Measurements from ENCODE around the gene NIPBL.
"Not testable (repeated sequence)": the region's sequence is repeated elsewhere in the genome, so short reads cannot be mapped to it uniquely, and the experiment has no call there.

NIPBL gene

GRCh38 chr5:37080697-37081096 is 204.1 kb downstream of the NIPBL start:
- no peak overlapping the region for H3K4me3 ChIP-seq (ENCODE audit: low read depth, low read length)
- TF ChIP-seq CTCF (IDR thresholded peaks at IDR 0.05; ENCODE audit: low read depth, low read length, missing control alignments): no peak
- no peak for DNase-seq (ENCODE audit: low read depth)
- in situ Hi-C loops (cut with HindIII; ENCODE audit: low sequenced_read_pairs): no loop called here

GRCh38 chr5:37082977-37083376 is 206.4 kb downstream of the NIPBL start:
- in situ Hi-C loops (cut with HindIII; ENCODE audit: low sequenced_read_pairs); DNase-seq (ENCODE audit: low read depth); H3K4me3 ChIP-seq (ENCODE audit: low read depth, low read length): not testable (repeated sequence)

GRCh38 chr5:37086026-37086425 is 209.5 kb downstream of the NIPBL start:
- H3K4me3 ChIP-seq (ENCODE audit: low read depth, low read length); in situ Hi-C loops (cut with HindIII; ENCODE audit: low sequenced_read_pairs); DNase-seq (ENCODE audit: low read depth): not testable (repeated sequence)

- in situ Hi-C loops (cut with HindIII; ENCODE audit: low sequenced_read_pairs): no loop called here
These were observed 210.1 kb downstream of the NIPBL start for GRCh38 chr5:37086466-37087173.

GRCh38 chr5:37088009-37088408 is 211.4 kb downstream of the NIPBL start:
- DNase-seq (ENCODE audit: low read depth): no peak
- no peak overlapping the region for H3K4me3 ChIP-seq (ENCODE audit: low read depth, low read length)
- in situ Hi-C loops (cut with HindIII; ENCODE audit: low sequenced_read_pairs): no loop called here
- no peak for TF ChIP-seq CTCF (IDR thresholded peaks at IDR 0.05; ENCODE audit: low read depth, low read length, missing control alignments)

More at GRCh38 chr5:37086466-37087173, 210.1 kb downstream of the NIPBL start:
- H3K4me3 ChIP-seq (ENCODE audit: low read depth, low read length): no peak overlapping the region
- no peak for TF ChIP-seq CTCF (IDR thresholded peaks at IDR 0.05; ENCODE audit: low read depth, low read length, missing control alignments)
- peak; percentile 15 for DNase-seq (ENCODE audit: low read depth)

GRCh38 chr5:37090123-37090726 is 213.7 kb downstream of the NIPBL start:
- H3K4me3 ChIP-seq (ENCODE audit: low read depth, low read length): no peak overlapping the region
- in situ Hi-C loops (cut with HindIII; ENCODE audit: low sequenced_read_pairs): no loop called here
- no peak for DNase-seq (ENCODE audit: low read depth)
- TF ChIP-seq CTCF (IDR thresholded peaks at IDR 0.05; ENCODE audit: low read depth, low read length, missing control alignments): no peak

- DNase-seq (ENCODE audit: low read depth): no peak
- in situ Hi-C loops (cut with HindIII; ENCODE audit: low sequenced_read_pairs): no loop called here
- no peak overlapping the region for H3K4me3 ChIP-seq (ENCODE audit: low read depth, low read length)
- TF ChIP-seq CTCF (IDR thresholded peaks at IDR 0.05; ENCODE audit: low read depth, low read length, missing control alignments): no peak
These were observed 214.2 kb downstream of the NIPBL start for GRCh38 chr5:37090781-37091180.

- H3K4me3 ChIP-seq (ENCODE audit: low read depth, low read length); in situ Hi-C loops (cut with HindIII; ENCODE audit: low sequenced_read_pairs); DNase-seq (ENCODE audit: low read depth): not testable (repeated sequence)
These were observed 217.2 kb downstream of the NIPBL start for GRCh38 chr5:37093795-37094194.

GRCh38 chr5:37099267-37099666 is 222.7 kb downstream of the NIPBL start:
- DNase-seq (ENCODE audit: low read depth); in situ Hi-C loops (cut with HindIII; ENCODE audit: low sequenced_read_pairs); H3K4me3 ChIP-seq (ENCODE audit: low read depth, low read length): not testable (repeated sequence)

Measured in astrocyte of the cerebellum (primary cell).